Measurements from ENCODE around the gene DOK1. TPM values are rescaled to one million over a fixed set of nuclear protein-coding genes. Genes with fewer than 3 reads are reported as not detected.

The DOK1 gene
- total RNA-seq, 1 donor from 2014 or later: 20.1 TPM

GRCh38 chr2:74567881-74568280 lies 13.4 kb downstream of the DOK1 start:
- Histone ChIP-seq H3K4me3 (no peak overlapping the region), H3K4me1 (no peaks in the 10 kb centered on the region), H3K27me3 (no peaks in the 10 kb centered on the region), H3K27ac (no peak overlapping the region), H3K9me3 (no peaks in the 10 kb centered on the region), H3K36me3 (no peaks in the 10 kb centered on the region)
- DNase-seq (ENCODE audit: extremely low spot score in 2 of 2): no peak
- TF ChIP-seq POLR2A (IDR thresholded peaks at IDR 0.05) (no peak), POLR2AphosphoS5 (IDR thresholded peaks at IDR 0.05; ENCODE audit: insufficient read depth in 1 of 2, low read depth in 1 of 2) (no peak), CTCF (IDR thresholded peaks at IDR 0.05) (no peak)
- intact Hi-C loops (cut with DNase I): no loop called here

GRCh38 chr2:74569686-74570085 lies 15.2 kb downstream of the DOK1 start:
- no peaks in the 10 kb centered on the region for H3K9me3 ChIP-seq
- H3K4me1 ChIP-seq: no peaks in the 10 kb centered on the region
- no peak for DNase-seq (ENCODE audit: extremely low spot score in 2 of 2)
- intact Hi-C loops (cut with DNase I): no loop called here
- H3K27me3 ChIP-seq: no peaks in the 10 kb centered on the region
- H3K36me3 ChIP-seq: no peaks in the 10 kb centered on the region
- H3K27ac ChIP-seq: no peak overlapping the region
- no peak overlapping the region for H3K4me3 ChIP-seq
- TF ChIP-seq POLR2A (IDR thresholded peaks at IDR 0.05) (no peak), CTCF (IDR thresholded peaks at IDR 0.05) (no peak), POLR2AphosphoS5 (IDR thresholded peaks at IDR 0.05; ENCODE audit: insufficient read depth in 1 of 2, low read depth in 1 of 2) (no peak)

GRCh38 chr2:74571058-74571457 lies 16.5 kb downstream of the DOK1 start:
- Histone ChIP-seq H3K36me3 (no peaks in the 10 kb centered on the region), H3K4me1 (no peaks in the 10 kb centered on the region), H3K9me3 (no peaks in the 10 kb centered on the region), H3K4me3 (no peak overlapping the region), H3K27ac (no peak overlapping the region), H3K27me3 (no peaks in the 10 kb centered on the region)
- no peak for DNase-seq (ENCODE audit: extremely low spot score in 2 of 2)
- intact Hi-C loops (cut with DNase I): no loop called here
- TF ChIP-seq POLR2A (IDR thresholded peaks at IDR 0.05) (no peak), POLR2AphosphoS5 (IDR thresholded peaks at IDR 0.05; ENCODE audit: insufficient read depth in 1 of 2, low read depth in 1 of 2) (no peak), CTCF (IDR thresholded peaks at IDR 0.05) (no peak)

GRCh38 chr2:74572178-74572925 lies 17.8 kb downstream of the DOK1 start:
- Histone ChIP-seq H3K4me3 (no peak overlapping the region), H3K9me3 (no peaks in the 10 kb centered on the region), H3K27me3 (no peaks in the 10 kb centered on the region), H3K4me1 (no peaks in the 10 kb centered on the region), H3K36me3 (no peaks in the 10 kb centered on the region), H3K27ac (no peak overlapping the region)
- no peak for DNase-seq (ENCODE audit: extremely low spot score in 2 of 2)
- intact Hi-C loops (cut with DNase I): no loop called here
- no peak for TF ChIP-seq POLR2A (IDR thresholded peaks at IDR 0.05)
- TF ChIP-seq CTCF (IDR thresholded peaks at IDR 0.05): no peak
- TF ChIP-seq POLR2AphosphoS5 (IDR thresholded peaks at IDR 0.05; ENCODE audit: insufficient read depth in 1 of 2, low read depth in 1 of 2): no peak

GRCh38 chr2:74573747-74574562 lies 19.4 kb downstream of the DOK1 start:
- Histone ChIP-seq H3K4me3 (no peak overlapping the region), H3K36me3 (no peaks in the 10 kb centered on the region), H3K27me3 (no peaks in the 10 kb centered on the region), H3K4me1 (no peaks in the 10 kb centered on the region), H3K9me3 (no peaks in the 10 kb centered on the region), H3K27ac (no peak overlapping the region)
- intact Hi-C loops (cut with DNase I): no loop called here
- TF ChIP-seq POLR2AphosphoS5 (IDR thresholded peaks at IDR 0.05; ENCODE audit: insufficient read depth in 1 of 2, low read depth in 1 of 2) (no peak), POLR2A (IDR thresholded peaks at IDR 0.05) (no peak), CTCF (IDR thresholded peaks at IDR 0.05) (no peak)
- no peak for DNase-seq (ENCODE audit: extremely low spot score in 2 of 2)
